ENCODE results near the gene ATG5. TPM values are rescaled to one million over a fixed set of nuclear protein-coding genes. Genes with fewer than 3 reads are reported as not detected.
A peak's percentile ranks its signal among the peaks of the same experiment; 100 is the strongest.

ATG5 gene
- polyA plus RNA-seq, 1 of the 3 experiments (the other 2 are of a cell fraction): 15.5 TPM

- TF ChIP-seq REST (IDR thresholded peaks at IDR 0.05; ENCODE audit: low read depth, low read length) (no peak), TEAD4 (IDR thresholded peaks at IDR 0.05; ENCODE audit: borderline replicate concordance, insufficient read depth) (peak; percentile 72; the same call in 1 of the 2 replicates), TAF1 (IDR thresholded peaks at IDR 0.05; ENCODE audit: borderline replicate concordance, low read depth, low read length) (no peak), NFIC (IDR thresholded peaks at IDR 0.05; ENCODE audit: borderline replicate concordance) (peak; percentile 67), MEF2A (IDR thresholded peaks at IDR 0.05; ENCODE audit: borderline replicate concordance, low read depth) (peak; percentile 80; the same call in 1 of the 2 replicates), SMC3 (IDR thresholded peaks at IDR 0.05; ENCODE audit: low read depth, low read length) (no peak), PBX3 (IDR thresholded peaks at IDR 0.05) (peak; percentile 69), ELF1 (IDR thresholded peaks at IDR 0.05) (no peak), EP300 (IDR thresholded peaks at IDR 0.05; ENCODE audit: borderline replicate concordance in 1 of 2, low read depth in 1 of 2, low read length in 1 of 2) (peak in 1 of 2 experiments; percentile 79; a peak in 1 of 4 replicates), FOXJ3 (CRISPR knock-in tag; IDR thresholded peaks at IDR 0.05) (no peak), JUND (IDR thresholded peaks at IDR 0.05) (peak; percentile 93)
These were observed 15.7 kb downstream of the ATG5 start (continued) for GRCh38 chr6:106309766-106310373.

DNA sequence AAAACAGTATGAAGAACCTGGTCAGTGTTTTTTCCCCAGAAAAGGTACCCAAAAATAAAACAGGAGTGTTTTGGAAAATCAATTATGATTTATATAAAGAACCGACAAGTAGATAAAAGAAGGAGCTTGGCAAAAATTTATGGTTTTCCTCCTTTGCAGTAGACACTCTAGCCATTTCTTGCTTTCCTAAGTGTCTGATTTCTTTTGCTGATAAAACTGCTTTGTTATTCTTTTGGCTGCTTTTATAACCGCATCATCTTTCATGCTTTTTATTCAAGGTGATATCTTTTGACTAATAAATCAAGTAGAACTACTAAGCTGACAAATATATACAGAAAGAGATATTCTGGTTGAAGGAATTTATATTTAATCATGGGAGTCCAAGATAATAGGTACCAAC, 16.6 kb downstream of the ATG5 start:
- Histone ChIP-seq H4K20me1 (ENCODE audit: insufficient read depth) (no peaks in the 10 kb centered on the region), H3K36me3 (replicated peaks in 1 of 2; ENCODE audit: control insufficient read depth in 1 of 2, insufficient read depth in 2 of 2, low read length in 1 of 2) (peaks cover 21 to 46% of the 10 kb centered on the region in 2 experiments), H3K79me2 (ENCODE audit: insufficient read depth) (peaks cover 81% of the 10 kb centered on the region), H3F3A (replicated peaks; ENCODE audit: insufficient read depth) (peaks cover 31% of the 10 kb centered on the region), H3K4me2 (peak overlapping the region; percentile 41; the same call in 1 of the 2 replicates), H3K9me2 (no peaks in the 10 kb centered on the region), H3K4me3 (ENCODE audit: low read depth in 2 of 2, low read length in 1 of 2) (no peak overlapping the region), H2AFZ (ENCODE audit: low read depth) (no peak overlapping the region), H3K9me3 (no peaks in the 10 kb centered on the region), H3K27ac (ENCODE audit: low read depth in 2 of 2, low read length in 1 of 2) (peak overlapping the region in 1 of 2 experiments; percentile 79; a peak in 3 of 4 replicates), H3K4me1 (ENCODE audit: control insufficient read depth in 1 of 2, insufficient read depth in 2 of 2, low read depth in 1 of 2, low read length in 1 of 2) (peaks cover 0 to 31% of the 10 kb centered on the region in 2 experiments; a peak in 2 of 4 replicates), H3K27me3 (ENCODE audit: insufficient read depth) (no peaks in the 10 kb centered on the region), H3K9ac (no peak overlapping the region)
- CTCF ChIA-PET: interaction anchor here (0.6 to 1.0 kb wide), 2 partner anchors 17 to 86 kb away, joined by 3 to 4 read pairs; partner anchors contain the start of gene ATG5
- DNase-seq: no peak
- 24% methylated on average over 2 of the region's 2 CpGs for WGBS (ENCODE audit: low lambda C conversion rate)
- POLR2A ChIA-PET: no interaction called here
- TF ChIP-seq PBX3 (IDR thresholded peaks at IDR 0.05) (peak; percentile 95), FOSL2 (IDR thresholded peaks at IDR 0.05; ENCODE audit: borderline replicate concordance, low read depth) (peak; percentile 44; the same call in 1 of the 2 replicates), EP300 (IDR thresholded peaks at IDR 0.05; ENCODE audit: borderline replicate concordance in 1 of 2, low read depth in 1 of 2, low read length in 1 of 2) (peak; percentile 32 to 91; a peak in 1 of 4 replicates), CTCF (IDR thresholded peaks at IDR 0.05) (no peak), JUND (IDR thresholded peaks at IDR 0.05) (peak; percentile 87), FOXJ3 (CRISPR knock-in tag; IDR thresholded peaks at IDR 0.05) (no peak), RXRA (IDR thresholded peaks at IDR 0.05; ENCODE audit: borderline replicate concordance, low read depth) (0 out of 2 replicates have a peak, but pooled peaks have one; percentile 51), SMC3 (IDR thresholded peaks at IDR 0.05; ENCODE audit: low read depth, low read length) (no peak), RCOR1 (IDR thresholded peaks at IDR 0.05; ENCODE audit: low read length) (no peak), TCF12 (IDR thresholded peaks at IDR 0.05) (peak; percentile 88), FOXM1 (IDR thresholded peaks at IDR 0.05; ENCODE audit: low read depth) (0 out of 2 replicates have a peak, but pooled peaks have one; percentile 44), RAD21 (IDR thresholded peaks at IDR 0.05; ENCODE audit: low read length) (no peak), TAF1 (IDR thresholded peaks at IDR 0.05; ENCODE audit: borderline replicate concordance, low read depth, low read length) (no peak), MEF2A (IDR thresholded peaks at IDR 0.05; ENCODE audit: borderline replicate concordance, low read depth) (peak; percentile 56; the same call in 1 of the 2 replicates)
- TF ChIP-seq, protein P1, sequence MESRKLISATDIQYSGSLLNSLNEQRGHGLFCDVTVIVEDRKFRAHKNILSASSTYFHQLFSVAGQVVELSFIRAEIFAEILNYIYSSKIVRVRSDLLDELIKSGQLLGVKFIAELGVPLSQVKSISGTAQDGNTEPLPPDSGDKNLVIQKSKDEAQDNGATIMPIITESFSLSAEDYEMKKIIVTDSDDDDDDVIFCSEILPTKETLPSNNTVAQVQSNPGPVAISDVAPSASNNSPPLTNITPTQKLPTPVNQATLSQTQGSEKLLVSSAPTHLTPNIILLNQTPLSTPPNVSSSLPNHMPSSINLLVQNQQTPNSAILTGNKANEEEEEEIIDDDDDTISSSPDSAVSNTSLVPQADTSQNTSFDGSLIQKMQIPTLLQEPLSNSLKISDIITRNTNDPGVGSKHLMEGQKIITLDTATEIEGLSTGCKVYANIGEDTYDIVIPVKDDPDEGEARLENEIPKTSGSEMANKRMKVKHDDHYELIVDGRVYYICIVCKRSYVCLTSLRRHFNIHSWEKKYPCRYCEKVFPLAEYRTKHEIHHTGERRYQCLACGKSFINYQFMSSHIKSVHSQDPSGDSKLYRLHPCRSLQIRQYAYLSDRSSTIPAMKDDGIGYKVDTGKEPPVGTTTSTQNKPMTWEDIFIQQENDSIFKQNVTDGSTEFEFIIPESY (IDR thresholded peaks at IDR 0.05; ENCODE audit: borderline replicate concordance, low read depth): 0 out of 2 replicates have a peak, but pooled peaks have one; percentile 45

Data from SK-N-SH (cell line).